Loucy (cell line): Measurements from ENCODE around the gene ADAM11.
"Not testable (repeated sequence)": the region's sequence is repeated elsewhere in the genome, so short reads cannot be mapped to it uniquely, and the experiment has no call there.

Experiments
- H2AFZ ChIP-seq: fragments of 200-600 bp; sonication (generic); 2 replicates; pipeline ENCODE4 v1.6.0; 2016; ENCODE audit warnings: antibody characterized with exemption, mild to moderate bottlenecking, low read length, moderate library complexity
- H3F3A ChIP-seq: fragments of 200-600 bp; 2 replicates; pipeline ENCODE4 v1.6.0; 2016; ENCODE audit warnings: antibody characterized with exemption, low read depth, mild to moderate bottlenecking
- H3K27me3 ChIP-seq: fragments of 200-600 bp; sonication (generic); 2 replicates; pipeline ENCODE4 v1.6.1; 2014; ENCODE audit warnings: low read length, mild to moderate bottlenecking; ENCODE audit not compliant: insufficient read depth, poor library complexity, severe bottlenecking
- H3K36me3 ChIP-seq: fragments of 200-600 bp; sonication (generic); 2 replicates; pipeline ENCODE4 v1.6.1; 2016; ENCODE audit warnings: low read length; ENCODE audit not compliant: insufficient read depth
- H3K4me1 ChIP-seq: fragments of 200-600 bp; sonication (generic); 2 replicates; pipeline ENCODE4 v1.5.1; 2014; ENCODE audit warnings: low read length, mild to moderate bottlenecking; ENCODE audit not compliant: insufficient read depth, poor library complexity, severe bottlenecking
- H3K4me2 ChIP-seq: fragments of 200-600 bp; sonication (generic); 2 replicates; pipeline ENCODE4 v1.6.0; 2014; ENCODE audit warnings: antibody characterized with exemption, low read length, low read depth, mild to moderate bottlenecking; ENCODE audit not compliant: poor library complexity, severe bottlenecking
- H3K4me3 ChIP-seq: fragments of 200-600 bp; sonication (generic); 2 replicates; pipeline ENCODE4 v1.5.1; 2014; ENCODE audit warnings: low read length, mild to moderate bottlenecking, mixed read lengths; ENCODE audit not compliant: poor library complexity, severe bottlenecking
- H3K79me2 ChIP-seq: fragments of 200-600 bp; sonication (generic); 2 replicates; pipeline ENCODE4 v1.6.1; 2014; ENCODE audit warnings: low read length; ENCODE audit not compliant: insufficient read depth
- H3K9ac ChIP-seq: fragments of 200-600 bp; sonication (generic); 2 replicates; pipeline ENCODE4 v1.6.0; 2014; ENCODE audit warnings: mild to moderate bottlenecking, low read depth, low read length, moderate library complexity; ENCODE audit not compliant: poor library complexity, severe bottlenecking
- H3K9me2 ChIP-seq: fragments of 200-600 bp; sonication (generic); replicated peaks from 2 replicates; pipeline ENCODE4 v1.6.1; 2016; ENCODE audit warnings: low read depth, low read length, mixed read lengths
- H3K9me3 ChIP-seq: fragments of 200-600 bp; sonication (generic); 2 replicates; pipeline ENCODE4 v1.6.1; 2014; ENCODE audit warnings: mild to moderate bottlenecking, antibody characterized with exemption, low read length, low read depth; ENCODE audit not compliant: insufficient read depth
- H4K20me1 ChIP-seq: fragments of 200-600 bp; sonication (generic); 2 replicates; pipeline ENCODE4 v1.6.0; 2014; ENCODE audit warnings: antibody characterized with exemption, low read length, mild to moderate bottlenecking; ENCODE audit not compliant: insufficient read depth, poor library complexity, severe bottlenecking
- CTCF ChIP-seq: fragments of 200-600 bp; sonication (generic); conservative IDR thresholded peaks from 2 replicates; pipeline ENCODE4 v1.5.1; 2014; ENCODE audit warnings: mild to moderate bottlenecking, antibody characterized with exemption, low read length
- EZH2phosphoT487 ChIP-seq: fragments of 200-600 bp; IDR thresholded peaks from 2 replicates; pipeline ENCODE4 v1.6.1; 2018; ENCODE audit warnings: antibody characterized with exemption, mild to moderate bottlenecking, moderate library complexity, borderline replicate concordance

Gene ADAM11

GRCh38 chr17:44738214-44738906, 20.4 kb upstream of the ADAM11 start:
- H4K20me1 ChIP-seq = no peaks in the 10 kb centered on the region
- no peaks in the 10 kb centered on the region for H3K79me2 ChIP-seq
- no peaks in the 10 kb centered on the region for H3F3A ChIP-seq
- TF ChIP-seq EZH2phosphoT487 = no peak
- no peak overlapping the region for H3K4me3 ChIP-seq
- H2AFZ ChIP-seq = no peak overlapping the region
- H3K27me3 ChIP-seq = no peaks in the 10 kb centered on the region
- peaks cover 14% of the 10 kb centered on the region; the same call in 1 of the 2 replicates for H3K36me3 ChIP-seq
- H3K4me1 ChIP-seq = no peaks in the 10 kb centered on the region
- H3K9ac ChIP-seq = no peak overlapping the region
- H3K9me2 ChIP-seq = no peaks in the 10 kb centered on the region
- H3K4me2 ChIP-seq = no peak overlapping the region
- no peaks in the 10 kb centered on the region for H3K9me3 ChIP-seq

GRCh38 chr17:44741316-44741715, 17.5 kb upstream of the ADAM11 start:
- H3K9me2 ChIP-seq = no peaks in the 10 kb centered on the region
- H3F3A ChIP-seq = no peaks in the 10 kb centered on the region
- no peaks in the 10 kb centered on the region for H3K79me2 ChIP-seq
- H3K27me3 ChIP-seq = no peaks in the 10 kb centered on the region
- H3K4me1 ChIP-seq = no peaks in the 10 kb centered on the region
- H3K4me2 ChIP-seq = no peak overlapping the region
- H3K9ac ChIP-seq = no peak overlapping the region
- H4K20me1 ChIP-seq = no peaks in the 10 kb centered on the region
- H3K9me3 ChIP-seq = no peaks in the 10 kb centered on the region
- no peak overlapping the region for H3K4me3 ChIP-seq
- peaks cover 8% of the 10 kb centered on the region; the same call in 1 of the 2 replicates for H3K36me3 ChIP-seq
- H2AFZ ChIP-seq = no peak overlapping the region
- no peak for TF ChIP-seq EZH2phosphoT487
- TF ChIP-seq CTCF = no peak

- Histone ChIP-seq H3K9me3 (no peaks in the 10 kb centered on the region), H2AFZ (no peak overlapping the region), H3K4me3 (no peak overlapping the region), H3K4me1 (peaks cover 10% of the 10 kb centered on the region), H3K9ac (no peak overlapping the region), H3K9me2 (no peaks in the 10 kb centered on the region), H3K79me2 (no peaks in the 10 kb centered on the region), H3K36me3 (peaks cover 20% of the 10 kb centered on the region; the same call in 1 of the 2 replicates), H3F3A (no peaks in the 10 kb centered on the region), H3K27me3 (no peaks in the 10 kb centered on the region), H3K4me2 (no peak overlapping the region), H4K20me1 (no peaks in the 10 kb centered on the region)
- TF ChIP-seq CTCF (0 out of 2 replicates have a peak, but pooled peaks have one; percentile 23), EZH2phosphoT487 (no peak)
Measured at GRCh38 chr17:44745301-44745700, 13.5 kb upstream of the ADAM11 start.

- H3K4me3 ChIP-seq, H2AFZ ChIP-seq, H4K20me1 ChIP-seq, H3K9me3 ChIP-seq, H3K9me2 ChIP-seq, H3F3A ChIP-seq, H3K4me1 ChIP-seq, H3K27me3 ChIP-seq, H3K4me2 ChIP-seq, H3K79me2 ChIP-seq, H3K9ac ChIP-seq: not testable (repeated sequence)
- H3K36me3 ChIP-seq = peaks cover 24% of the 10 kb centered on the region; the same call in 1 of the 2 replicates
Measured at GRCh38 chr17:44745738-44746137, 13.1 kb upstream of the ADAM11 start.
